Body of pancreas (tissue), 4 donors: Measurements from ENCODE around the gene MT1M. TPM values are rescaled to one million over a fixed set of nuclear protein-coding genes. Genes with fewer than 3 reads are reported as not detected.
"Not testable (repeated sequence)": the region's sequence is repeated elsewhere in the genome, so short reads cannot be mapped to it uniquely, and the experiment has no call there.

Experiments used
- ATAC-seq: fragments of 150-250 bp; one replicate; pipeline ENCODE4 v1.9.1; 2016
- DNase-seq, 4 donors: peaks; one replicate each; pipeline ENCODE4 v3.0.0-alpha.2; 2019
- H3K27ac ChIP-seq, 4 donors: fragments of 200-600 bp; sonication (generic); 1 replicate in 3 of 4; 2 replicates in 1 of 4; pipeline versions ENCODE4 v1.5.1 to v1.6.1; 2016 to 2019; ENCODE audit warnings: mild to moderate bottlenecking in 1 of 4, mixed read lengths in 1 of 4, moderate library complexity in 1 of 4
- H3K27me3 ChIP-seq, 2 donors: fragments of 200-600 bp; sonication (generic); one replicate each; pipeline ENCODE4 v1.6.0; 2016; ENCODE audit warnings: mild to moderate bottlenecking in 1 of 2
- H3K36me3 ChIP-seq, 2 donors: fragments of 200-600 bp; sonication (generic); replicated peaks in 1 of 2; 2 replicates each; pipeline ENCODE4 v1.5.1; 2016; ENCODE audit warnings: low read depth in 2 of 2; ENCODE audit not compliant: insufficient read depth in 1 of 2
- H3K4me1 ChIP-seq: fragments of 200-600 bp; sonication (generic); one replicate; pipeline ENCODE4 v1.6.0; 2016
- H3K4me3 ChIP-seq, 2 donors: fragments of 200-600 bp; sonication (generic); 1 replicate in 1 of 2; 2 replicates in 1 of 2; pipeline ENCODE4 v1.5.1; 2016 to 2019
- H3K9me3 ChIP-seq, 3 donors: fragments of 200-600 bp; sonication (generic); 1 replicate in 2 of 3; 2 replicates in 1 of 3; pipeline ENCODE4 v1.5.1; 2016
- CTCF ChIP-seq, 7 experiments: fragments of 450-650 bp in 4 of 7; fragments of 200-600 bp in 3 of 7; sonication (generic) in 3 of 7; IDR thresholded peaks; one replicate each; pipeline ENCODE4 v1.5.1; 2016 to 2019; ENCODE audit warnings: antibody characterized with exemption in 7 of 7
- POLR2A ChIP-seq, 3 donors: fragments of 450-650 bp; IDR thresholded peaks; one replicate each; pipeline ENCODE4 v1.6.1; 2016; ENCODE audit warnings: antibody characterized with exemption in 3 of 3, mild to moderate bottlenecking in 2 of 3
- WGBS, 2 donors: methylation state at CpG; one replicate each; pipeline ENCODE4 v1.1.5; 2017; 5-methylcytosine and 5-hydroxymethylcytosine counted together
- intact Hi-C: fragments of 100-400 bp; cut with DNase I; formaldehyde crosslinking; loops from one replicate; pipeline ENCODE4 v1.15.1; 2023
- total RNA-seq, 2 donors: library from RNA; depleted of rRNA; stranded (reverse); fragments of >200 nt; gene quantifications; one replicate each; pipeline ENCODE4 v1.1.0, GENCODE V29; 2016

Gene MT1M
- total RNA-seq, result 100 to 1,000 TPM in 1 of 2 donors, 1 to 10 TPM in 1; 9.6 to 112 TPM

- H3K4me3 ChIP-seq, result peak within 1 kb of the TSS; percentile 23 to 54
- intact Hi-C loops, result no loop called here
- H3K4me1 ChIP-seq, result peaks cover 25% of the 10 kb centered on the region
- ATAC-seq, result peak; percentile 82
- H3K27ac ChIP-seq, result peak within 1 kb of the TSS; percentile 71 to 89 (median 82)
- H3K27me3 ChIP-seq, result no peaks in the 10 kb centered on the region
- no peaks in the 10 kb centered on the region for H3K9me3 ChIP-seq
- TF ChIP-seq POLR2A (IDR thresholded peaks at IDR 0.05) (peak; percentile 54 to 78 (median 74)), CTCF (IDR thresholded peaks at IDR 0.05) (peak in 1 of 7 experiments; percentile 4)
- H3K36me3 ChIP-seq, result no peaks in the 10 kb centered on the region
- WGBS, 2 donors, result 0 to 1% methylated on average over 28 to 54 of the region's 61 CpGs
- peak; percentile 64 to 81 (median 74) for DNase-seq
Observed at GRCh38 chr16:56632156-56632847, at the start of gene MT1M. MT1M (plus strand) TSS chr16:56632659; CDS start chr16:56632732, 73 bp downstream.

- H3K27ac ChIP-seq, ATAC-seq, intact Hi-C loops, H3K4me1 ChIP-seq, H3K4me3 ChIP-seq, DNase-seq, H3K36me3 ChIP-seq, H3K27me3 ChIP-seq, H3K9me3 ChIP-seq: not testable (repeated sequence)
- 81 to 97% methylated on average over 2 of the region's 2 CpGs for WGBS, 2 donors
Observed at GRCh38 chr16:56582911-56583310, 49.5 kb upstream of the MT1M start.

GRCh38 chr16:56583351-56584168 is 48.9 kb upstream of the MT1M start:
- DNase-seq (no peak), ATAC-seq (no peak)
- Histone ChIP-seq H3K36me3 (no peaks in the 10 kb centered on the region), H3K9me3 (no peaks in the 10 kb centered on the region), H3K27me3 (no peaks in the 10 kb centered on the region), H3K4me3 (no peak overlapping the region), H3K27ac (no peak overlapping the region), H3K4me1 (no peaks in the 10 kb centered on the region)
- TF ChIP-seq POLR2A (IDR thresholded peaks at IDR 0.05) (no peak), CTCF (IDR thresholded peaks at IDR 0.05) (no peak)
- intact Hi-C loops, result no loop called here
- 50 to 54% methylated on average over 11 of the region's 11 CpGs for WGBS, 2 donors

- intact Hi-C loops, result no loop called here
- TF ChIP-seq POLR2A (IDR thresholded peaks at IDR 0.05), result no peak
- no peak for TF ChIP-seq CTCF (IDR thresholded peaks at IDR 0.05)
Observed at GRCh38 chr16:56584276-56584675, 48.2 kb upstream of the MT1M start.

GRCh38 chr16:56588781-56589140 is 43.7 kb upstream of the MT1M start:
- TF ChIP-seq CTCF (IDR thresholded peaks at IDR 0.05), result no peak
- no peak for TF ChIP-seq POLR2A (IDR thresholded peaks at IDR 0.05)
- H3K27me3 ChIP-seq, result no peaks in the 10 kb centered on the region
- DNase-seq (no peak), ATAC-seq (peak; percentile 11)
- 33 to 45% methylated on average over 9 of the region's 9 CpGs for WGBS, 2 donors
- H3K9me3 ChIP-seq, result no peaks in the 10 kb centered on the region
- H3K4me1 ChIP-seq, result peaks cover 11% of the 10 kb centered on the region
- no peak overlapping the region for H3K27ac ChIP-seq
- no peaks in the 10 kb centered on the region for H3K36me3 ChIP-seq
- H3K4me3 ChIP-seq, result no peak overlapping the region
- intact Hi-C loops, result no loop called here

More at GRCh38 chr16:56584276-56584675, 48.2 kb upstream of the MT1M start:
- peaks cover 5% of the 10 kb centered on the region for H3K4me1 ChIP-seq
- no peak overlapping the region for H3K27ac ChIP-seq
- no peaks in the 10 kb centered on the region for H3K36me3 ChIP-seq
- ATAC-seq, result no peak
- H3K27me3 ChIP-seq, result no peaks in the 10 kb centered on the region
- WGBS, 2 donors, result 76 to 81% methylated on average over 11 of the region's 11 CpGs
- H3K4me3 ChIP-seq, result no peak overlapping the region
- no peak for DNase-seq
- H3K9me3 ChIP-seq, result no peaks in the 10 kb centered on the region
